ENCODE results near the gene DDI2. TPM values are rescaled to one million over a fixed set of nuclear protein-coding genes. Genes with fewer than 3 reads are reported as not detected.

DDI2 gene
- total and polyA plus RNA-seq, 9 of the 15 experiments (the other 6 are each of a cell fraction or from before 2014, with no cell fraction given): 6.5 to 48.4 (median 21.2) TPM

DNA sequence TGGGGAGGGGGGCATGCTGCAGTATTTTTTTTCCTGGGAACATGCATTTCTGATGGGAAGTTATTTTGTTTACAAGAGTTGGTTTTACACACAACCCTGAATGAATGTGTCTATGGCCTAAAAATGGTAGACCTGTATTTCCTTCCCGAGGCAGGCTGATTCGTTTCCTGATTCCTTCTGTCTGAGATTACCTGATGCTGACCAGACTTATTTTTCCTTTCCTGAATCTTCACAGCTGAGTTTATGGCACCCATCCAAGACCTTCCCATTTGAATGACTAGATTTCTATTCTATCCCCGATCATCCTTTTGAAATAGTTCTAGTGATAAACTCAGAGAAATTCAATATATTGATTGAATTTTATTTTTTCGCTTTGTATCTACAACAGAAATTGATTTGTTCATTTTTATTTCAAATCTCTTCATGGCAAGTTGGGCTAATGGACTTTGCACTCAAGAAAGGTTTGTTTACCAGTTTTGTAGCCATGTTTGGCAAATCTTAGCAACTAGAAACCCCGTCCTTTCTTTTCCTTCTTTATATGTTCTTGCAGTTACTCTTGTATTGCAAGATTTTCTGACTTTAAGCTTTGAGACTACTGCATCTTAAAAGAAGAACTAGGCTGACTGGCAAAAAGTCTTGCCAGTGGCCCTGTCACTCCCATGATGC, 51.0 kb downstream of the DDI2 start:
- DNase-seq (ENCODE audit: extremely low read depth in 1 of 4, low spot score in 3 of 4) (no peak), FAIRE-seq (no peak), ATAC-seq (no peak)
- Histone ChIP-seq H3K9me1 (ENCODE audit: control insufficient read depth, insufficient read depth, low read length) (peaks cover 4% of the 10 kb centered on the region), H3K4me2 (ENCODE audit: insufficient read depth, low read length) (no peak overlapping the region), H3K36me3 (ENCODE audit: control insufficient read depth, insufficient read depth, low read length) (peaks cover 6% of the 10 kb centered on the region), H3K27me3 (ENCODE audit: control insufficient read depth in 2 of 2, insufficient read depth in 2 of 2, low read length in 2 of 2) (no peaks in the 10 kb centered on the region), H3K9me3 (replicated peaks; ENCODE audit: control insufficient read depth, insufficient read depth, low read depth, low read length) (no peaks in the 10 kb centered on the region), H4K20me1 (replicated peaks; ENCODE audit: control insufficient read depth, insufficient read depth, low read length) (0 out of 2 replicates have a peak, but pooled peaks cover 3% of the 10 kb centered on the region), H2AFZ (ENCODE audit: low read depth, low read length) (no peak overlapping the region), H3K4me1 (replicated peaks in 1 of 2; ENCODE audit: control insufficient read depth in 2 of 2, insufficient read depth in 2 of 2, low read length in 2 of 2) (no peaks in the 10 kb centered on the region; a peak in 2 of 5 replicates), H3K4me3 (no peak overlapping the region), H3K27ac (ENCODE audit: extremely low read depth, low read depth, low read length) (no peak overlapping the region), H3K79me2 (ENCODE audit: control insufficient read depth, insufficient read depth, low read length) (no peaks in the 10 kb centered on the region), H3K9ac (ENCODE audit: insufficient read depth in 1 of 2, low read depth in 2 of 2, low read length in 2 of 2) (no peak overlapping the region)
- WGBS (ENCODE audit: insufficient coverage, low coverage, missing lambda C conversion rate): 69% methylated on average over 5 of the region's 5 CpGs
- peak; percentile 47 for TF ChIP-seq NFIC (IDR thresholded peaks at IDR 0.05)
- no peak for TF ChIP-seq ZNF23 (CRISPR knock-in tag; IDR thresholded peaks at IDR 0.05)
- ChIA-PET CTCF (ENCODE audit: low intra/inter-chr PET ratio) (no interaction called here), POLR2A (interaction anchor here (0.6 to 2.1 kb wide), 8 partner anchors 9 to 1053 kb away, joined by 3 to 8 read pairs (median 4); a partner anchor contains a TSS)
- no TSS peak for BruUV-seq (replicated peaks)
- in situ Hi-C loops (cut with MboI) (no loop called here), intact Hi-C loops (cut with micrococcal nuclease) (no loop called here)

DNA sequence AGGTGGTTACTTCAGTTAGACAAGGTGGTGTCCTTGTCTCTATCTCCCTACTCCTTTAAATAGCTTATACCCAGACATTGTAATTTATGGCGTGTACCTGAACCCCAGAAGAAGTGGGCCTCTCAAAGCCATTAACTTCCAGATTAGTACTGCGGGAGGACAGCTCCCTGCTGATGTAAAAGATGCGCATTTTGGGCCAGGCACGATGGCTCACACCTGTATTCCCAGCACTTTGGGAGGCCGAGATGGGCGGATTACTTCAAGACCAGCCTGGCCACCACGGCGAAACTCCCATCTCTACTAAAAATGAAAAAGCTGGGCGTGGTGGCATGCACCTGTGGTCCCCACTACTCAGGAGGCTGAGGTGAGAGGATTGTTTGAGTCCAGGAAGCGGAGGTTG, 51.8 kb downstream of the DDI2 start:
- Histone ChIP-seq H3K4me2 (ENCODE audit: insufficient read depth, low read length) (no peak overlapping the region), H3K9me3 (replicated peaks; ENCODE audit: control insufficient read depth, insufficient read depth, low read depth, low read length) (no peaks in the 10 kb centered on the region), H2AFZ (ENCODE audit: low read depth, low read length) (no peak overlapping the region), H3K27me3 (ENCODE audit: control insufficient read depth in 2 of 2, insufficient read depth in 2 of 2, low read length in 2 of 2) (no peaks in the 10 kb centered on the region), H3K9me1 (ENCODE audit: control insufficient read depth, insufficient read depth, low read length) (peaks cover 4% of the 10 kb centered on the region), H3K36me3 (ENCODE audit: control insufficient read depth, insufficient read depth, low read length) (peaks cover 3% of the 10 kb centered on the region; the same call in 1 of the 3 replicates), H3K4me3 (no peak overlapping the region), H3K79me2 (ENCODE audit: control insufficient read depth, insufficient read depth, low read length) (no peaks in the 10 kb centered on the region), H4K20me1 (replicated peaks; ENCODE audit: control insufficient read depth, insufficient read depth, low read length) (0 out of 2 replicates have a peak, but pooled peaks cover 3% of the 10 kb centered on the region), H3K27ac (ENCODE audit: extremely low read depth, low read depth, low read length) (no peak overlapping the region), H3K9ac (ENCODE audit: insufficient read depth in 1 of 2, low read depth in 2 of 2, low read length in 2 of 2) (no peak overlapping the region), H3K4me1 (replicated peaks in 1 of 2; ENCODE audit: control insufficient read depth in 2 of 2, insufficient read depth in 2 of 2, low read length in 2 of 2) (no peaks in the 10 kb centered on the region; a peak in 2 of 5 replicates)
- in situ Hi-C loops (cut with MboI): no loop called here
- no TSS peak for BruUV-seq (replicated peaks)
- DNase-seq (ENCODE audit: extremely low read depth in 1 of 4, low spot score in 3 of 4) (no peak), FAIRE-seq (no peak), ATAC-seq (no peak)
- intact Hi-C loops (cut with micrococcal nuclease): no loop called here
- TF ChIP-seq, protein P1, sequence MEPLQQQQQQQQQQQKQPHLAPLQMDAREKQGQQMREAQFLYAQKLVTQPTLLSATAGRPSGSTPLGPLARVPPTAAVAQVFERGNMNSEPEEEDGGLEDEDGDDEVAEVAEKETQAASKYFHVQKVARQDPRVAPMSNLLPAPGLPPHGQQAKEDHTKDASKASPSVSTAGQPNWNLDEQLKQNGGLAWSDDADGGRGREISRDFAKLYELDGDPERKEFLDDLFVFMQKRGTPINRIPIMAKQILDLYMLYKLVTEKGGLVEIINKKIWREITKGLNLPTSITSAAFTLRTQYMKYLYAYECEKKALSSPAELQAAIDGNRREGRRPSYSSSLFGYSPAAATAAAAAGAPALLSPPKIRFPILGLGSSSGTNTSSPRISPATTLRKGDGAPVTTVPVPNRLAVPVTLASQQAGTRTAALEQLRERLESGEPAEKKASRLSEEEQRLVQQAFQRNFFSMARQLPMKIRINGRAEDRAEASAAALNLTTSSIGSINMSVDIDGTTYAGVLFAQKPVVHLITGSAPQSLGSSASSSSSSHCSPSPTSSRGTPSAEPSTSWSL (CRISPR knock-in tag; IDR thresholded peaks at IDR 0.05; ENCODE audit: borderline replicate concordance): no peak
- TF ChIP-seq, protein P2, sequence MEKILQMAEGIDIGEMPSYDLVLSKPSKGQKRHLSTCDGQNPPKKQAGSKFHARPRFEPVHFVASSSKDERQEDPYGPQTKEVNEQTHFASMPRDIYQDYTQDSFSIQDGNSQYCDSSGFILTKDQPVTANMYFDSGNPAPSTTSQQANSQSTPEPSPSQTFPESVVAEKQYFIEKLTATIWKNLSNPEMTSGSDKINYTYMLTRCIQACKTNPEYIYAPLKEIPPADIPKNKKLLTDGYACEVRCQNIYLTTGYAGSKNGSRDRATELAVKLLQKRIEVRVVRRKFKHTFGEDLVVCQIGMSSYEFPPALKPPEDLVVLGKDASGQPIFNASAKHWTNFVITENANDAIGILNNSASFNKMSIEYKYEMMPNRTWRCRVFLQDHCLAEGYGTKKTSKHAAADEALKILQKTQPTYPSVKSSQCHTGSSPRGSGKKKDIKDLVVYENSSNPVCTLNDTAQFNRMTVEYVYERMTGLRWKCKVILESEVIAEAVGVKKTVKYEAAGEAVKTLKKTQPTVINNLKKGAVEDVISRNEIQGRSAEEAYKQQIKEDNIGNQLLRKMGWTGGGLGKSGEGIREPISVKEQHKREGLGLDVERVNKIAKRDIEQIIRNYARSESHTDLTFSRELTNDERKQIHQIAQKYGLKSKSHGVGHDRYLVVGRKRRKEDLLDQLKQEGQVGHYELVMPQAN (IDR thresholded peaks at IDR 0.05; ENCODE audit: borderline replicate concordance): no peak
- TF ChIP-seq, protein P3, sequence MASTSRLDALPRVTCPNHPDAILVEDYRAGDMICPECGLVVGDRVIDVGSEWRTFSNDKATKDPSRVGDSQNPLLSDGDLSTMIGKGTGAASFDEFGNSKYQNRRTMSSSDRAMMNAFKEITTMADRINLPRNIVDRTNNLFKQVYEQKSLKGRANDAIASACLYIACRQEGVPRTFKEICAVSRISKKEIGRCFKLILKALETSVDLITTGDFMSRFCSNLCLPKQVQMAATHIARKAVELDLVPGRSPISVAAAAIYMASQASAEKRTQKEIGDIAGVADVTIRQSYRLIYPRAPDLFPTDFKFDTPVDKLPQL (IDR thresholded peaks at IDR 0.05; ENCODE audit: extremely low read depth, insufficient read length): no peak
- POLR2A ChIA-PET: interaction anchor here (0.6 to 2.1 kb wide), 6 partner anchors 9 to 36 kb away, joined by 3 to 8 read pairs (median 4); a partner anchor contains a TSS
- whole genome bisulfite sequencing (ENCODE audit: insufficient coverage, low coverage, missing lambda C conversion rate): 75% methylated on average over 10 of the region's 10 CpGs
- CTCF ChIA-PET (ENCODE audit: low intra/inter-chr PET ratio): no interaction called here
